Measurements from ENCODE around the gene CARHSP1.
"Not testable (repeated sequence)": the region's sequence is repeated elsewhere in the genome, so short reads cannot be mapped to it uniquely, and the experiment has no call there.

CARHSP1 gene

GRCh38 chr16:8868416-8869211, at the start of gene CARHSP1:
Gene CARHSP1 (minus strand): TSS chr16:8869006. CDS start chr16:8859328, 9,678 bp downstream.
- peaks cover 2% of the 10 kb centered on the region for H3K36me3 Mint-ChIP-seq (ENCODE audit: low read depth)
- H3K4me3 Mint-ChIP-seq = peak within 1 kb of the TSS; percentile 95
- H3K4me1 Mint-ChIP-seq (ENCODE audit: low read depth) = peaks cover 34% of the 10 kb centered on the region
- peak within 1 kb of the TSS; percentile 93 for H3K27ac Mint-ChIP-seq
- H3K9me3 Mint-ChIP-seq = no peaks in the 10 kb centered on the region
- H3K27me3 Mint-ChIP-seq (ENCODE audit: low read depth) = no peaks in the 10 kb centered on the region

DNA sequence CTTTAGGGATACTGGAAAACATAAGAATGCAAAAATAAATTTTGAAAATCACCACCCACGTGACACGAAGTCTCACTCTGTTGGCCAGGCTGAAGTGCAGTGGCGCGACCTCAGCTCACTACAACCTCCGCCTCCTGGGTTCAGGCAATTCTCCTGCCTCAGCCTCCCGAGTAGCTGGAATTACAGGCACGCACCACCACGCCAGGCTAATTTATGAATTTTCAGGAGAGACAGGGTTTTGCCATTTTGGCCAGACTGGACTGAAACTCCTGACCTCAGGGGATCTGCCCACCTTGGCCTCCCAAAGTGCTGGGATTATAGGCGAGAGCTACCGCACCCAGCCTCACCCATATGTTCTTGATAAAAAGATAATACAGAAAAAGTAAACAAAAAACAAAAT, 48.5 kb upstream of the CARHSP1 start:
- peaks cover 51% of the 10 kb centered on the region for H3K4me1 Mint-ChIP-seq (ENCODE audit: low read depth)
- not testable (repeated sequence) for H3K9me3 Mint-ChIP-seq; H3K27me3 Mint-ChIP-seq (ENCODE audit: low read depth); H3K27ac Mint-ChIP-seq; H3K4me3 Mint-ChIP-seq
- H3K36me3 Mint-ChIP-seq (ENCODE audit: low read depth) = peaks cover 62% of the 10 kb centered on the region

- Mint-ChIP-seq H3K27ac (no peak overlapping the region), H3K9me3 (no peaks in the 10 kb centered on the region), H3K36me3 (ENCODE audit: low read depth) (peaks cover 62% of the 10 kb centered on the region), H3K4me1 (ENCODE audit: low read depth) (peaks cover 48% of the 10 kb centered on the region), H3K4me3 (no peak overlapping the region), H3K27me3 (ENCODE audit: low read depth) (no peaks in the 10 kb centered on the region)
These were observed 47.9 kb upstream of the CARHSP1 start for GRCh38 chr16:8916541-8917225.

- H3K4me1 Mint-ChIP-seq (ENCODE audit: low read depth) = peaks cover 40% of the 10 kb centered on the region
- H3K9me3 Mint-ChIP-seq = no peaks in the 10 kb centered on the region
- H3K27ac Mint-ChIP-seq = no peak overlapping the region
- no peak overlapping the region for H3K4me3 Mint-ChIP-seq
- no peaks in the 10 kb centered on the region for H3K27me3 Mint-ChIP-seq (ENCODE audit: low read depth)
- peaks cover 61% of the 10 kb centered on the region for H3K36me3 Mint-ChIP-seq (ENCODE audit: low read depth)
These were observed 47.0 kb upstream of the CARHSP1 start for GRCh38 chr16:8915722-8916301.

DNA sequence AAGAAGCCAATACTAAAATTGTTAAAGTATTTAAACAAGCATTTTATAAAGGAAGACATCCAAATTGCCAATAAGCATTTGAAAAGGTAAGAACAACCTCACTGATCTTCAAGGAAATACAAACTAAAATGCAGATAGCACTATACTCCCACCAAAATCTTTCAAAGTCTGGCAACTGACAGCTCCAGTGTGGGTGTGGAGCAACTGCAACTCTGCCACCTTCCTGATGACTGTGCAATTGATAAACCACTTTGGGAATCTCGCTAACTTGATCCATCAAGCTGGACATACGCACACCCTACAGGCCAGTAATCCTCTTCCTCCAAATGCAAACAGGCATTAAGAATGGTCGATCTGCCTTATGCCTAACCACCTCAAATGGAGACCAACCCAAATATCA, 45.3 kb upstream of the CARHSP1 start:
- H3K27me3 Mint-ChIP-seq (ENCODE audit: low read depth) = no peaks in the 10 kb centered on the region
- H3K27ac Mint-ChIP-seq = peak overlapping the region; percentile 31
- no peaks in the 10 kb centered on the region for H3K9me3 Mint-ChIP-seq
- H3K4me3 Mint-ChIP-seq = no peak overlapping the region
- H3K36me3 Mint-ChIP-seq (ENCODE audit: low read depth) = peaks cover 57% of the 10 kb centered on the region
- peaks cover 31% of the 10 kb centered on the region for H3K4me1 Mint-ChIP-seq (ENCODE audit: low read depth)

DNA sequence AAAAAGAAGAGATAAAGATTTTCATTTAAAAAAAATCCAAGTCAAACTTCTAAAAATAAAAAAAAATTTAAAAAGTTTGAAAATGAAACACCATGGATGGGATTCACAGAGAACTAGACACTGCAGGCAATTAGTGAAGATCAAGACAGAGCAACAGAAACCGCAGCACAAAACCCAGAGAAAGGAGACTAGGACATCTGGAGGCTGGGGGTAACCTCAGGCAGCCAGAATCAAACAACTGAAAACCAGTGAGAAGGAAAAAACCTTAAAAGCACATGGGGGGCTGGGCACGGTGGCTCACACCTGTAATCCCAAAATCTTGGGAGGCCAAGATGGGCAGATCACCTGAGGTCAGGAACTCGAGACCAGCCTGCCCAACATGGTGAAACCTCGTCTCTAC, 44.0 kb upstream of the CARHSP1 start:
- Mint-ChIP-seq H3K9me3 (no peaks in the 10 kb centered on the region), H3K36me3 (ENCODE audit: low read depth) (peaks cover 58% of the 10 kb centered on the region), H3K27me3 (ENCODE audit: low read depth) (no peaks in the 10 kb centered on the region), H3K27ac (no peak overlapping the region), H3K4me3 (no peak overlapping the region), H3K4me1 (ENCODE audit: low read depth) (peaks cover 34% of the 10 kb centered on the region)

- Mint-ChIP-seq H3K27me3 (ENCODE audit: low read depth) (no peaks in the 10 kb centered on the region), H3K36me3 (ENCODE audit: low read depth) (peaks cover 51% of the 10 kb centered on the region), H3K4me1 (ENCODE audit: low read depth) (peaks cover 25% of the 10 kb centered on the region)
These were observed 42.0 kb upstream of the CARHSP1 start for GRCh38 chr16:8910811-8911210.

DNA sequence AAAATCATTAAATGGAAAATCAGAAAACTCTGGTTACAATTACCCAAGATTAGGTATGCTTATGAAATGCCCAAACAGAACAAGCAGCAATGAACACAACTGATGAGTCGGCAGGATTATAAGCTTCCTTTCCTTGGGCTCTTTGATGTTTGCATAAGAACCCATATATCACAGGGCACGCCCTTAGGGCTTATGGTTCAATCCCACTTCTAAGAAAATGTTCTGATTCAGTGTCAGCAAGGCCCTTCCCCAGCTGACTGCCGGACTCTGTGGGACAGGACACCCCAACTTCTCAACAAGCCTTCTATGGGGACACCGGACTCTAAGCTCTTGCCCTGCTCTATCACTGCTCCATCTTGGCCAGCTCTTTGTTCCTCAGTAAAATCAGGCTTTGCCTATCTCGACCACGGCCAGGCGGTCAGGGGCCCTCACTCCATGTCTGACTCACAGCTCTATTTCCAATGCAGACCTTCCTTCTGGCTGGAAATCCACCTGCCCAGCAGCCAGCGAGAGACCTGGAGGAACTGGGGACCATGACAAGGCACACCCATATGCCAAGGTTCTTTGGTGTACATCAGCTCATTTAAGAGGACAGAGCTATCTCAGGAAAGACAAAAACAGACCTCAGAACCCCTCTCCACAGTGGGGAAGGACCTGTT, 40.1 kb upstream of the CARHSP1 start:
- no peak overlapping the region for H3K4me3 Mint-ChIP-seq
- no peaks in the 10 kb centered on the region for H3K9me3 Mint-ChIP-seq
- H3K27ac Mint-ChIP-seq = no peak overlapping the region
- H3K4me1 Mint-ChIP-seq (ENCODE audit: low read depth) = peaks cover 14% of the 10 kb centered on the region
- no peaks in the 10 kb centered on the region for H3K27me3 Mint-ChIP-seq (ENCODE audit: low read depth)
- H3K36me3 Mint-ChIP-seq (ENCODE audit: low read depth) = peaks cover 48% of the 10 kb centered on the region

More at GRCh38 chr16:8910811-8911210, 42.0 kb upstream of the CARHSP1 start:
- no peaks in the 10 kb centered on the region for H3K9me3 Mint-ChIP-seq
- H3K4me3 Mint-ChIP-seq = no peak overlapping the region
- peak overlapping the region; percentile 43 for H3K27ac Mint-ChIP-seq

DNA sequence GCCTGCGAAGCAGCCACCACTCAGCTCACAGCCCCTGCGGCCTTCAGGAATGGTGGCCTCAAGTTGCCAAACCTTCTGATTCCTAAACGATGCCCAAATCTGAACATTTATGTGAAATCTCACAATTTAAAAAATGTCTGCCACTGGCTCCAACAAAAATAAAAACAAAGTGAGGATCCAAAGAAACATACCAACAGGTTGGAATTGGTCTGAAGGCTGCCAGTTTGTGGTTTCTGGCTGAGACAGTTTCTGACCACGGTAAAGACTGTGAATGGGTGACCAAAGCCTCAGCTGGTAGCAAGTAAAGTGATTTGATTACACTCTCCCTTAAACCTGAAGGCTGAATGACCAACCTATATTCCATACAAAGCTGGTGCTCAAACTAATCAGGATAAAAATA, 38.3 kb upstream of the CARHSP1 start:
- Mint-ChIP-seq H3K36me3 (ENCODE audit: low read depth) (peaks cover 50% of the 10 kb centered on the region), H3K9me3 (no peaks in the 10 kb centered on the region), H3K27me3 (ENCODE audit: low read depth) (no peaks in the 10 kb centered on the region), H3K4me3 (no peak overlapping the region), H3K27ac (no peak overlapping the region), H3K4me1 (ENCODE audit: low read depth) (peaks cover 13% of the 10 kb centered on the region)

DNA sequence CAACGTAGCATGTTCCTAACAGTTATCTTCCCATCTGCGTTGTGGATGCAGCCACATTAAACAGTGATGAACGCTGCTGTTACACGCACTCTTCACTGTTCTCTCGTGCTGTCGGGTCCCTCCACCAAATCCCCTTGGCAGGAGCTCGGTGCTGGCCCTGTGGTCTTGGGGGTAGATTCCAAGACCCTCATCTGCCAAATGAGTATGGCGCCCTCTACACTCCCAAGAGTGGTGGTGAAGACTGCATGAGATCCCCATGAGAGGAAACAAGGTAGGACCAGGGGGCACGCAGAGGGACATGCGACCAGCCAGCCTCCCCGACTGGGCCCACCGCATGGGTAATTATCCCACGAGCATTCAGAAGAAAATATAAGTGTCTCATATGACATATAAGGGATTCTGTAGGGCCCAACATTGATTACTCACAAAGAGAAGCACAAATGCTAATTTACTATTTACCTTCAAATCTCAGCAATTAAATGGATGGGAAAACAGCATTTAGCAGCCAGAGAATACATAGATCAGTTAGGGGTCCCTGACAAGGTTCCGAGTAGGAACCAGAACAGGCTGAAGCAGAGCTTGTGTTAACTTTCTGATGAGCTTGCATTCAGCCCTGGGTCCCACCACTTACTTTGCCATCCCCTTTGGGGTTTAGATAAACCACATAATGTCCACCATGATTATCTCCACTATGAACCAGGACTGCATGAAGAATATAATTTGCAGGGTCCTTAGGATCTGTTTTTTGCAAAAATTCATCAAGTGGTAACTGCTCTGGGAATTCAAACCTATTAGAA, 37.2 kb upstream of the CARHSP1 start:
- H3K36me3 Mint-ChIP-seq (ENCODE audit: low read depth) = peaks cover 56% of the 10 kb centered on the region
- H3K4me1 Mint-ChIP-seq (ENCODE audit: low read depth) = peaks cover 13% of the 10 kb centered on the region
- H3K27ac Mint-ChIP-seq = no peak overlapping the region
- no peak overlapping the region for H3K4me3 Mint-ChIP-seq
- H3K27me3 Mint-ChIP-seq (ENCODE audit: low read depth) = no peaks in the 10 kb centered on the region
- H3K9me3 Mint-ChIP-seq = no peaks in the 10 kb centered on the region

- H3K4me1 Mint-ChIP-seq (ENCODE audit: low read depth) = peaks cover 10% of the 10 kb centered on the region
- no peak overlapping the region for H3K27ac Mint-ChIP-seq
- no peaks in the 10 kb centered on the region for H3K27me3 Mint-ChIP-seq (ENCODE audit: low read depth)
- no peak overlapping the region for H3K4me3 Mint-ChIP-seq
- H3K36me3 Mint-ChIP-seq (ENCODE audit: low read depth) = peaks cover 56% of the 10 kb centered on the region
- H3K9me3 Mint-ChIP-seq = no peaks in the 10 kb centered on the region
These were observed 36.5 kb upstream of the CARHSP1 start for GRCh38 chr16:8905168-8905762.

DNA sequence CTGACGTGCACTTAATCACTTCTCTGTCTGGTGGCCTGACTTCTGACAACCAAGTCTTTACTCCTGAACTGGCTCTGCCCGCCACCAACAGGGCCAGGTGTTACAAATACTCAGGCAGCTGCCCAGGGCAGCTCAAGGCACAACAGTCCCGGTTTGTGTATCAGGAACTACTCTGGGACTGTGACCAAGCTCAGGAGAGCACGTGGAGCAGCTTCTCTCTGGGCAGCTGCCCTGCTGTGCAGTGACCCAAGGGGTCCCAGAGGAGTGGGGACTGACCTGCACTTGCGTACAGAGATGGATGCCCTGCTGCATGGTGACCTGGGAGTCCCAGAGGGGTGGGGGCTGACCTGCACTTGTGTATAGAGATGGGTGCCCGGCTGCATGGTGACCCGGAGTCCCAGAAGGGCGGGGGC, 35.2 kb upstream of the CARHSP1 start:
- Mint-ChIP-seq H3K4me1 (ENCODE audit: low read depth) (peaks cover 7% of the 10 kb centered on the region), H3K27ac (no peak overlapping the region), H3K36me3 (ENCODE audit: low read depth) (peaks cover 66% of the 10 kb centered on the region), H3K27me3 (ENCODE audit: low read depth) (no peaks in the 10 kb centered on the region), H3K9me3 (no peaks in the 10 kb centered on the region), H3K4me3 (no peak overlapping the region)

GRCh38 chr16:8903004-8903403, 34.2 kb upstream of the CARHSP1 start:
- Mint-ChIP-seq H3K27ac (no peak overlapping the region), H3K4me1 (ENCODE audit: low read depth) (peaks cover under 1% of the 10 kb centered on the region), H3K9me3 (no peaks in the 10 kb centered on the region), H3K36me3 (ENCODE audit: low read depth) (peaks cover 67% of the 10 kb centered on the region), H3K27me3 (ENCODE audit: low read depth) (no peaks in the 10 kb centered on the region), H3K4me3 (no peak overlapping the region)
